Measurements from ENCODE around the gene CRB1.

DNA sequence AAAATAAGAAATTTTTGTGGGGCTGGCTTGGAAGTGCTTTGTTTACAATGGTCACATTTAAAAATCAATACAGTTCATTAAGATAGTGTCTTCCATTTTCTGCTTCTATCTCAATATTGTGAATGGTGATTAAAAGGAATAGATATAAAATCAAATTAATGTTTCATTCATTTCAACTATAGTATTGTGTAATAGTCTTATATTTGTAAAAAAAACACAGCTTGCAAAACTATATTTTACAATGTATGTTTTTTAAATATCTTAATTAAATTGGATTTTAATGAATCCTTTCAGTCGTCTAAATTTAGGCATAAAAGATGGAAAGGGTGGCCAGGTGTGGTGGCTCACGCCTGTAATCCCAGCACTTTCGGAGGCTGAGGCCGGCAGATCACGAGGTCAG lies 63.5 kb downstream of the CRB1 start:
- TF ChIP-seq, protein P1, sequence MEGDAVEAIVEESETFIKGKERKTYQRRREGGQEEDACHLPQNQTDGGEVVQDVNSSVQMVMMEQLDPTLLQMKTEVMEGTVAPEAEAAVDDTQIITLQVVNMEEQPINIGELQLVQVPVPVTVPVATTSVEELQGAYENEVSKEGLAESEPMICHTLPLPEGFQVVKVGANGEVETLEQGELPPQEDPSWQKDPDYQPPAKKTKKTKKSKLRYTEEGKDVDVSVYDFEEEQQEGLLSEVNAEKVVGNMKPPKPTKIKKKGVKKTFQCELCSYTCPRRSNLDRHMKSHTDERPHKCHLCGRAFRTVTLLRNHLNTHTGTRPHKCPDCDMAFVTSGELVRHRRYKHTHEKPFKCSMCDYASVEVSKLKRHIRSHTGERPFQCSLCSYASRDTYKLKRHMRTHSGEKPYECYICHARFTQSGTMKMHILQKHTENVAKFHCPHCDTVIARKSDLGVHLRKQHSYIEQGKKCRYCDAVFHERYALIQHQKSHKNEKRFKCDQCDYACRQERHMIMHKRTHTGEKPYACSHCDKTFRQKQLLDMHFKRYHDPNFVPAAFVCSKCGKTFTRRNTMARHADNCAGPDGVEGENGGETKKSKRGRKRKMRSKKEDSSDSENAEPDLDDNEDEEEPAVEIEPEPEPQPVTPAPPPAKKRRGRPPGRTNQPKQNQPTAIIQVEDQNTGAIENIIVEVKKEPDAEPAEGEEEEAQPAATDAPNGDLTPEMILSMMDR (IDR thresholded peaks at IDR 0.05), result no peak
- TF ChIP-seq POLR2A (IDR thresholded peaks at IDR 0.05), result no peak

Data from breast epithelium (tissue), 3 donors.